GM18519 (cell line): ENCODE results near the gene MKI67.
"Not testable (repeated sequence)": the region's sequence is repeated elsewhere in the genome, so short reads cannot be mapped to it uniquely, and the experiment has no call there.

Experiments
- ATAC-seq: cut with Tn5 transposase; IDR thresholded peaks from one replicate; pipeline ENCODE4 v1.9.1; 2021; ENCODE audit warnings: mild to moderate bottlenecking, moderate library complexity; ENCODE audit not compliant: unreplicated experiment, low FRiP score

Gene MKI67

GRCh38 chr10:128125944-128126764 is at the start of gene MKI67:
MKI67 (minus strand) TSS chr10:128126423; CDS start chr10:128125667, 756 bp downstream.
- ATAC-seq = peak; percentile 78

GRCh38 chr10:128174581-128175559 is 48.6 kb upstream of the MKI67 start:
- no peak for ATAC-seq

- no peak for ATAC-seq
Observed at GRCh38 chr10:128173386-128173785, 47.2 kb upstream of the MKI67 start.

GRCh38 chr10:128172756-128173155 is 46.5 kb upstream of the MKI67 start:
- ATAC-seq = no peak

GRCh38 chr10:128169811-128170379 is 43.7 kb upstream of the MKI67 start:
- ATAC-seq = no peak

- no peak for ATAC-seq
Observed at GRCh38 chr10:128167926-128168520, 41.8 kb upstream of the MKI67 start.

GRCh38 chr10:128167123-128167522 is 40.9 kb upstream of the MKI67 start:
- not testable (repeated sequence) for ATAC-seq

- ATAC-seq = no peak
Observed at GRCh38 chr10:128166151-128166550, 39.9 kb upstream of the MKI67 start.

- no peak for ATAC-seq
Observed at GRCh38 chr10:128165536-128165935, 39.3 kb upstream of the MKI67 start.

GRCh38 chr10:128163701-128164100 is 37.5 kb upstream of the MKI67 start:
- ATAC-seq = no peak

GRCh38 chr10:128161031-128161430 is 34.8 kb upstream of the MKI67 start:
- ATAC-seq = no peak

- no peak for ATAC-seq
Observed at GRCh38 chr10:128160297-128160711, 34.1 kb upstream of the MKI67 start.

GRCh38 chr10:128158021-128158795 is 32.0 kb upstream of the MKI67 start:
- ATAC-seq = no peak

GRCh38 chr10:128156999-128157755 is 31.0 kb upstream of the MKI67 start:
- ATAC-seq = no peak

- ATAC-seq = no peak
Observed at GRCh38 chr10:128152741-128153580, 26.7 kb upstream of the MKI67 start.

GRCh38 chr10:128151031-128151430 is 24.8 kb upstream of the MKI67 start:
- no peak for ATAC-seq

GRCh38 chr10:128150561-128150960 is 24.3 kb upstream of the MKI67 start:
- ATAC-seq = no peak

- peak; percentile 61 for ATAC-seq
Observed at GRCh38 chr10:128150045-128150493, 23.8 kb upstream of the MKI67 start.
